Chondrocyte (in vitro differentiated cells): ENCODE results near the gene SEC11C. TPM values are rescaled to one million over a fixed set of nuclear protein-coding genes. Genes with fewer than 3 reads are reported as not detected.

ENCODE experiments used
- DNase-seq: peaks from one replicate; pipeline ENCODE4 v3.0.0; 2021; ENCODE audit warnings: mixed read lengths, low spot score
- H3K27ac Mint-ChIP-seq: one replicate; pipeline ENCODE4 v1.8.0; 2021; ENCODE audit warnings: mild to moderate bottlenecking, moderate library complexity, mixed read lengths; ENCODE audit not compliant: unreplicated experiment
- H3K27me3 Mint-ChIP-seq: 2 replicates; pipeline ENCODE4 v1.8.0; 2021; ENCODE audit warnings: low read depth, mixed read lengths
- H3K36me3 Mint-ChIP-seq: 2 replicates; pipeline ENCODE4 v1.8.0; 2021; ENCODE audit warnings: low read depth, mixed read lengths
- H3K4me1 Mint-ChIP-seq: 2 replicates; pipeline ENCODE4 v1.8.0; 2021; ENCODE audit warnings: low read depth, mild to moderate bottlenecking, mixed read lengths
- H3K4me3 Mint-ChIP-seq: one replicate; pipeline ENCODE4 v1.8.0; 2021; ENCODE audit warnings: mild to moderate bottlenecking, moderate library complexity, mixed read lengths; ENCODE audit not compliant: unreplicated experiment
- H3K9me3 Mint-ChIP-seq: 2 replicates; pipeline ENCODE4 v1.8.0; 2021; ENCODE audit warnings: low read depth, mixed read lengths
- total RNA-seq: library from RNA; stranded (reverse); gene quantifications from 3 replicates; pipeline ENCODE4 v1.2.1, GENCODE V29; 2021
- TF ChIP-seq, protein P1 (sequence below): fragments of 200-600 bp; sonication (generic); IDR thresholded peaks from 2 replicates; pipeline ENCODE4 v1.5.0; 2021; ENCODE audit warnings: antibody characterized with exemption, mild to moderate bottlenecking, moderate library complexity

Gene SEC11C
- total RNA-seq, 1 donor from 2014 or later = 27.6 TPM

DNA sequence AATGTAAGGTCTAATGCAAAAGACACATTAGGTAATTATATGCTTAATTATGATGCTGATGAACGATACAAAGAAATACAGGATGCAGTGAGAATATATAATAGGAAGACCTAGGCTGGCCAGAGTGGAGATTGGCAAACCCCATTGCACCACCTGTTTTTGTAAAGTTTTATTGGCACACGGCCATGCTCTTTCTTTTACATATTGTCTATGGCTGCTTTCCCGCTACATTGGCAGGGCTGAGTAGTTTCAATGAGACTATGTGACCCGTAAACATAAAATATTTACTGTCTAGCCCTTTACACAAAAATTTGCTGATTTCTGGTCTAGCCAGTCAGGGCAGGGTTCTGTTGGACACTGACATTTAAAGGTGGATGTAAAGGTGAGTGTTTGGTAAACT, 5.4 kb downstream of the SEC11C start:
- Mint-ChIP-seq H3K27ac (no peak overlapping the region), H3K4me1 (peaks cover 18% of the 10 kb centered on the region), H3K36me3 (no peaks in the 10 kb centered on the region), H3K27me3 (no peaks in the 10 kb centered on the region), H3K9me3 (no peaks in the 10 kb centered on the region), H3K4me3 (no peak overlapping the region)
- DNase-seq = no peak
- TF ChIP-seq, protein P1, sequence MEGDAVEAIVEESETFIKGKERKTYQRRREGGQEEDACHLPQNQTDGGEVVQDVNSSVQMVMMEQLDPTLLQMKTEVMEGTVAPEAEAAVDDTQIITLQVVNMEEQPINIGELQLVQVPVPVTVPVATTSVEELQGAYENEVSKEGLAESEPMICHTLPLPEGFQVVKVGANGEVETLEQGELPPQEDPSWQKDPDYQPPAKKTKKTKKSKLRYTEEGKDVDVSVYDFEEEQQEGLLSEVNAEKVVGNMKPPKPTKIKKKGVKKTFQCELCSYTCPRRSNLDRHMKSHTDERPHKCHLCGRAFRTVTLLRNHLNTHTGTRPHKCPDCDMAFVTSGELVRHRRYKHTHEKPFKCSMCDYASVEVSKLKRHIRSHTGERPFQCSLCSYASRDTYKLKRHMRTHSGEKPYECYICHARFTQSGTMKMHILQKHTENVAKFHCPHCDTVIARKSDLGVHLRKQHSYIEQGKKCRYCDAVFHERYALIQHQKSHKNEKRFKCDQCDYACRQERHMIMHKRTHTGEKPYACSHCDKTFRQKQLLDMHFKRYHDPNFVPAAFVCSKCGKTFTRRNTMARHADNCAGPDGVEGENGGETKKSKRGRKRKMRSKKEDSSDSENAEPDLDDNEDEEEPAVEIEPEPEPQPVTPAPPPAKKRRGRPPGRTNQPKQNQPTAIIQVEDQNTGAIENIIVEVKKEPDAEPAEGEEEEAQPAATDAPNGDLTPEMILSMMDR = no peak

- no peaks in the 10 kb centered on the region for H3K9me3 Mint-ChIP-seq
- H3K4me3 Mint-ChIP-seq = no peak overlapping the region
- H3K36me3 Mint-ChIP-seq = peaks cover 4% of the 10 kb centered on the region
- no peak for DNase-seq
- H3K27me3 Mint-ChIP-seq = no peaks in the 10 kb centered on the region
- TF ChIP-seq, protein P1 = no peak
- no peak overlapping the region for H3K27ac Mint-ChIP-seq
- H3K4me1 Mint-ChIP-seq = peaks cover 5% of the 10 kb centered on the region
These were observed 8.5 kb downstream of the SEC11C start for GRCh38 chr18:59148192-59148591.

DNA sequence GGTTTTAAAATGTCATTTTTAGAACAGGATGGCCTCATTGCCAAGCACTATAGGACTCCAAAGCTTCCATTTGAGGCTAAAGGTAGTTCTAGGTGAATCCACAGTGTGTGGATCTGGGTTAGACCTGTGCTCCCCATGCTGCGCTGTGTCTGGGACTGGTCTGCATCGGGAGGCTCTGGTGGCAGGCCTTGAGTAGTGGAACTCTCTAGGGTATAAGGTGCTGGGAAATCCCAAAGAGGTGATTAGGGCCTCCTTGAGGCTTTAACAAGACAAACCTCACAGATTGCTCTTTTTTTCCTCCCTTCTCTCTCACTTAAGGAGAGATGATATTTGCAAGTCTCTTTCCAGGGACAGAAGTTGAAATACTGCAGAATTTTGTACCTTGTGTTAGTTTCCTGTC, 9.3 kb downstream of the SEC11C start:
- H3K27ac Mint-ChIP-seq = no peak overlapping the region
- DNase-seq = no peak
- TF ChIP-seq, protein P1 = no peak
- no peaks in the 10 kb centered on the region for H3K4me1 Mint-ChIP-seq
- H3K4me3 Mint-ChIP-seq = no peak overlapping the region
- H3K27me3 Mint-ChIP-seq = no peaks in the 10 kb centered on the region
- H3K36me3 Mint-ChIP-seq = peaks cover 5% of the 10 kb centered on the region
- H3K9me3 Mint-ChIP-seq = no peaks in the 10 kb centered on the region

DNA sequence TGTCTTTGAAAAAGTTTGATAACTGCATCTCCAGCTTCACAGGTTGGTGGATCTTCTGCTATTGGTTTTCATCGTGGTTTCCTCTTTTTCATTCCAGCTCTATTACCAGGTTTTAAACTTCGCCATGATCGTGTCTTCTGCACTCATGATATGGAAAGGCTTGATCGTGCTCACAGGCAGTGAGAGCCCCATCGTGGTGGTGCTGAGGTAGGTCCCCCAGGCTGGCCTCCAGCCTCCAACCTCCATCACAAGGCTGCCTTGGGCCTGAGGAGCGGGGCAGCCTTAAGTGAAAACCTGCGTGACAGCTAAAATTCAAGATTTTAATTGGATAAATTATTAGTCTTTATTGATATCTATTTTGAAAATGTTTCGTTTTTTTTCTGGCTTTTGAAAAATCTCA, 9.7 kb downstream of the SEC11C start:
- no peak for DNase-seq
- no peak overlapping the region for H3K27ac Mint-ChIP-seq
- no peaks in the 10 kb centered on the region for H3K27me3 Mint-ChIP-seq
- no peaks in the 10 kb centered on the region for H3K4me1 Mint-ChIP-seq
- TF ChIP-seq, protein P1 = no peak
- H3K9me3 Mint-ChIP-seq = no peaks in the 10 kb centered on the region
- H3K36me3 Mint-ChIP-seq = peaks cover 5% of the 10 kb centered on the region
- H3K4me3 Mint-ChIP-seq = no peak overlapping the region

GRCh38 chr18:59150236-59150635, 10.6 kb downstream of the SEC11C start:
- TF ChIP-seq, protein P1 = no peak
- Mint-ChIP-seq H3K4me3 (no peak overlapping the region), H3K9me3 (no peaks in the 10 kb centered on the region), H3K36me3 (peaks cover 7% of the 10 kb centered on the region), H3K27me3 (no peaks in the 10 kb centered on the region), H3K4me1 (no peaks in the 10 kb centered on the region), H3K27ac (no peak overlapping the region)
- no peak for DNase-seq
